Measurements from ENCODE around the gene ARSB.

DNA sequence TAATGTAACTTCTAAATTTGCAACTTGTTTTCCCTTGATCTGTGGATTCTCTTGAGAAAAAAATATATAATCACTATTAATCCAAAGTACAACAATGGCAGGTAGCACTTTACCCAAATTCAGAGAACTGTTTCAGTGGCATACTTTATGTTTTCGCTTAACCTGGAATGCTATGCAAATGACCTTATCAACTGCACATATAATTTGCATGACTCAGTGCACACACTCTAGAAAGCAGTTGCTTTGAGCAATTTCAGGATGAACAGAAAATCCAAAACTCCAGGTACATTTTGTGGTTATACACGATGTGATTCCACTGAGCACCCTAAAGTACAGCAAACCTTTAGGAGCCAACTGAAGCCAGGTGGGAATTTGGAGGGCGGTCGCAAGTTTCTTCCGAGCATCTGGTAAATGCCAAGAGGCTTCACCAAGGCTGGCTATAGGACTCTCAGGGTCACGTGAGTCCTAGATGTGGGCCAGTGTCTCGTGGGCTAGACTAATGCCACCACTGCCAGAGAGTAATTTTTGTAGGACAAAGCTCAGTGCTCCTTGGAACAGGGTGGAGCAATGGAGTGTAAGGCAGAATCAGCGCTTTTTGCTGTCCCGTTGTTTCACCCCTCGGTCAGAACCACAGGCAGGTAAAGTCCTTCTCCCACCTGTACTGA, 47.1 kb upstream of the ARSB start:
- TF ChIP-seq CTCF (IDR thresholded peaks at IDR 0.05; ENCODE audit: low read length) (no peak), EZH2 (IDR thresholded peaks at IDR 0.05; ENCODE audit: borderline replicate concordance, low read length) (no peak)

Measured in OCI-LY1 (cell line).